Colonic mucosa (tissue), 4 donors: ENCODE data around the gene ASPHD2. TPM values are rescaled to one million over a fixed set of nuclear protein-coding genes. Genes with fewer than 3 reads are reported as not detected.

Experiments
- DNase-seq: peaks from one replicate; pipeline ENCODE4 v3.0.0-alpha.2; 2020
- H3K27ac ChIP-seq: fragments of 200-600 bp; one replicate; pipeline ENCODE4 v1.8.0; 2021
- H3K27me3 ChIP-seq: fragments of 200-600 bp; one replicate; pipeline ENCODE4 v1.8.0; 2021
- H3K36me3 ChIP-seq: fragments of 200-600 bp; one replicate; pipeline ENCODE4 v1.8.0; 2021
- H3K4me1 ChIP-seq: fragments of 200-600 bp; one replicate; pipeline ENCODE4 v1.8.0; 2021; ENCODE audit warnings: mild to moderate bottlenecking
- H3K4me3 ChIP-seq: fragments of 200-600 bp; one replicate; pipeline ENCODE4 v1.8.0; 2021
- H3K9ac ChIP-seq, 2 donors: one replicate each; pipeline ENCODE4 v1.7.0; 2013; ENCODE audit warnings: control low read depth in 2 of 2, low read depth in 2 of 2, low read length in 2 of 2
- H3K9me3 ChIP-seq: fragments of 200-600 bp; one replicate; pipeline ENCODE4 v1.8.0; 2021
- CTCF ChIP-seq: fragments of 200-600 bp; IDR thresholded peaks from one replicate; pipeline ENCODE4 v1.8.0; 2022; ENCODE audit warnings: antibody characterized with exemption, mild to moderate bottlenecking
- intact Hi-C: fragments of 100-400 bp; cut with DNase I; formaldehyde crosslinking; loops from one replicate; pipeline ENCODE4 v1.14.1; 2022
- total RNA-seq, 2 donors: library from RNA; stranded (reverse); fragmentation: NEBNext Ultra II Directional in 1 of 2; extraction: Animal tissue kit (Norgen Biotek cat#: 25700) in 1 of 2; gene quantifications; one replicate each; pipeline ENCODE4 v1.2.1, GENCODE V29; 2021
- donor health status: healthy.
- donor health status: DM: no; HTN: no; CAD: no.
- donor health status: DM: no; HTN: no; CAD: no.

The ASPHD2 gene
- total RNA-seq, 2 donors from 2014 or later, result 3.8 to 4.3 TPM

GRCh38 chr22:26409719-26410335 is 19.2 kb upstream of the ASPHD2 start:
- H3K9ac ChIP-seq, result no peak overlapping the region
- H3K27me3 ChIP-seq, result no peaks in the 10 kb centered on the region
- no peaks in the 10 kb centered on the region for H3K4me1 ChIP-seq
- H3K9me3 ChIP-seq, result no peaks in the 10 kb centered on the region
- no peak overlapping the region for H3K27ac ChIP-seq
- H3K4me3 ChIP-seq, result no peak overlapping the region
- no peak for TF ChIP-seq CTCF
- no peak for DNase-seq
- intact Hi-C loops, result no loop called here
- H3K36me3 ChIP-seq, result no peaks in the 10 kb centered on the region

GRCh38 chr22:26410386-26410785 is 18.7 kb upstream of the ASPHD2 start:
- no peak overlapping the region for H3K9ac ChIP-seq
- no peak overlapping the region for H3K4me3 ChIP-seq
- no peak for DNase-seq
- H3K27ac ChIP-seq, result no peak overlapping the region
- no peaks in the 10 kb centered on the region for H3K9me3 ChIP-seq
- intact Hi-C loops, result no loop called here
- no peak for TF ChIP-seq CTCF
- no peaks in the 10 kb centered on the region for H3K27me3 ChIP-seq
- no peaks in the 10 kb centered on the region for H3K36me3 ChIP-seq
- no peaks in the 10 kb centered on the region for H3K4me1 ChIP-seq

- no peak overlapping the region for H3K4me3 ChIP-seq
- intact Hi-C loops, result no loop called here
- H3K36me3 ChIP-seq, result no peaks in the 10 kb centered on the region
- TF ChIP-seq CTCF, result no peak
- H3K27me3 ChIP-seq, result no peaks in the 10 kb centered on the region
- H3K27ac ChIP-seq, result no peak overlapping the region
- no peaks in the 10 kb centered on the region for H3K9me3 ChIP-seq
- H3K9ac ChIP-seq, result no peak overlapping the region
- no peak for DNase-seq
- H3K4me1 ChIP-seq, result no peaks in the 10 kb centered on the region
Measured at GRCh38 chr22:26414347-26414746, 14.7 kb upstream of the ASPHD2 start.

- Histone ChIP-seq H3K9ac (no peak overlapping the region), H3K27ac (no peak overlapping the region), H3K9me3 (no peaks in the 10 kb centered on the region), H3K36me3 (no peaks in the 10 kb centered on the region), H3K4me1 (no peaks in the 10 kb centered on the region), H3K27me3 (no peaks in the 10 kb centered on the region), H3K4me3 (no peak overlapping the region)
- intact Hi-C loops, result no loop called here
- DNase-seq, result no peak
- TF ChIP-seq CTCF, result no peak
Measured at GRCh38 chr22:26416256-26416655, 12.8 kb upstream of the ASPHD2 start.

- TF ChIP-seq CTCF, result no peak
- no peaks in the 10 kb centered on the region for H3K36me3 ChIP-seq
- no peaks in the 10 kb centered on the region for H3K9me3 ChIP-seq
- H3K4me3 ChIP-seq, result no peak overlapping the region
- no peaks in the 10 kb centered on the region for H3K27me3 ChIP-seq
- intact Hi-C loops, result no loop called here
- no peak overlapping the region for H3K27ac ChIP-seq
- DNase-seq, result no peak
- H3K9ac ChIP-seq, result no peak overlapping the region
- H3K4me1 ChIP-seq, result no peaks in the 10 kb centered on the region
Measured at GRCh38 chr22:26416670-26417276, 12.3 kb upstream of the ASPHD2 start.
